Osteocyte (in vitro differentiated cells): Measurements from ENCODE around the gene EXOC4. TPM values are rescaled to one million over a fixed set of nuclear protein-coding genes. Genes with fewer than 3 reads are reported as not detected.
"Not testable (repeated sequence)": the region's sequence is repeated elsewhere in the genome, so short reads cannot be mapped to it uniquely, and the experiment has no call there.

Experiments used
- DNase-seq: peaks from one replicate; pipeline ENCODE4 v3.0.0; 2021; ENCODE audit warnings: mixed read lengths; ENCODE audit not compliant: unreplicated experiment; ENCODE audit errors: extremely low spot score
- H3K27ac Mint-ChIP-seq: one replicate; pipeline ENCODE4 v1.8.0; 2021; ENCODE audit warnings: mild to moderate bottlenecking, mixed read lengths; ENCODE audit not compliant: unreplicated experiment
- H3K27me3 Mint-ChIP-seq: one replicate; pipeline ENCODE4 v1.8.0; 2021; ENCODE audit warnings: mixed read lengths; ENCODE audit not compliant: unreplicated experiment
- H3K36me3 Mint-ChIP-seq: one replicate; pipeline ENCODE4 v1.8.0; 2021; ENCODE audit warnings: mixed read lengths; ENCODE audit not compliant: unreplicated experiment
- H3K4me1 Mint-ChIP-seq: one replicate; pipeline ENCODE4 v1.8.0; 2021; ENCODE audit warnings: mixed read lengths; ENCODE audit not compliant: unreplicated experiment
- H3K4me3 Mint-ChIP-seq: one replicate; pipeline ENCODE4 v1.8.0; 2021; ENCODE audit warnings: mild to moderate bottlenecking, moderate library complexity, mixed read lengths; ENCODE audit not compliant: unreplicated experiment
- H3K9me3 Mint-ChIP-seq: one replicate; pipeline ENCODE4 v1.8.0; 2021; ENCODE audit warnings: mixed read lengths; ENCODE audit not compliant: unreplicated experiment
- CTCF ChIP-seq: fragments of 200-600 bp; sonication (generic); IDR thresholded peaks from 2 replicates; pipeline ENCODE4 v1.5.0; 2021; ENCODE audit warnings: antibody characterized with exemption, mild to moderate bottlenecking, moderate library complexity
- total RNA-seq: library from RNA; stranded (reverse); gene quantifications from 2 replicates; pipeline ENCODE4 v1.2.1, GENCODE V29; 2021

EXOC4 gene
- total RNA-seq, 1 donor from 2014 or later, result 99.9 TPM

DNA sequence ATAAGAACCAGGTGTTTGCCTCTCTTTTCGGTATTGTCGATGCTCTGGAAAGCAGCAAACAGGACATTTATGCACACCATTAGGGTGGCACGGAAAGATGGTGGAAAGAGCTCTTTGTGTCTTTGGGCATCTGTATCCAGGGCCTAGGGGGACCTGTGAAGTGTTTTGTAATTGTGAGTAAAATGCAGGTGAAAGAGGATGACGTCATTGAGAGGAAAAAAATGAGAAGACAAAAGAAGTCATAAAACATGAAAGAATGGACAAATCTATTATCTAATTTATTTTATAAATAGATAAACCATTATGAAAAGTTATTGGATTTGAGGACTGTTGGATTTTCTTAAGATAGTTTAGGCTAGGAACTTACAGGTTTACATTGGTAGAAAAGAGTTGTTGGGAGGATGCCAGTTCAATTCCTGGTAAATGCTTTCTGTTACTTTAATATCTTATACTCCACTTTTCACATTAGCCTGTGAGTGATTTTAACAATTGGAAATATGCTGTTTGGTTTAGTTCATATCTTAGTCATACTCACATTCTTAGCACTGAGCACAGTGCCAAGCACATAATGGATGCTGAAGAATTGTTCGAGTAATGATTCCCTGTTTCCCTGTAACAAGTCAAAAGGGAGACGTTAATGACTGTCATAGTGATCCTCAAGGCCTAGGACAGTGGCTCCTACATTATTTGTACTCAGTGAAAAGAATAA, 62.6 kb downstream of the EXOC4 start:
- peaks cover 13% of the 10 kb centered on the region for H3K9me3 Mint-ChIP-seq
- DNase-seq, result no peak
- TF ChIP-seq CTCF, result no peak
- peaks cover 6% of the 10 kb centered on the region for H3K4me1 Mint-ChIP-seq
- no peak overlapping the region for H3K27ac Mint-ChIP-seq
- H3K36me3 Mint-ChIP-seq, result peaks cover 23% of the 10 kb centered on the region
- no peaks in the 10 kb centered on the region for H3K27me3 Mint-ChIP-seq
- no peak overlapping the region for H3K4me3 Mint-ChIP-seq

DNA sequence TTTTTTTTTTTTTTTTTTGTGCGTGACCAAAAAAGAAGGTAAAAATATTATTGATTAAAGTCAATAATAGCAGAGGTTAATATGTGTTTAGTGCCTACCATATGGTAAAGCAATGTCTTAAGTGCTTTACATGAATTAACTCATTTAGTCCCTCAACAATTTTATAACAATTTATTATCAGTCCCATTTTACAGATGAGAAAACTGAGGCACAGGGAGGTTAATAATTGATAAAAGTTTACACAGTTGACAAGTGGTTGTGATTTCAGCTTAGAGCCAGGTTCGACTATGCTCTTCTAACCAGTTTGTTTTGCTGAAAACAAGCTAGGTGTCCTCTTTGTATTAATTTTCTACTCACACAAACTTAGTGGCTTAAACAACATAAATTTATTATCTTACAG, 67.0 kb downstream of the EXOC4 start:
- Mint-ChIP-seq H3K27me3 (no peaks in the 10 kb centered on the region), H3K4me3 (no peak overlapping the region), H3K27ac (no peak overlapping the region), H3K36me3 (peaks cover 49% of the 10 kb centered on the region), H3K9me3 (peaks cover 25% of the 10 kb centered on the region), H3K4me1 (no peaks in the 10 kb centered on the region)
- DNase-seq, result no peak
- no peak for TF ChIP-seq CTCF

GRCh38 chr7:133320891-133321290, 68.0 kb downstream of the EXOC4 start:
- no peaks in the 10 kb centered on the region for H3K27me3 Mint-ChIP-seq
- H3K27ac Mint-ChIP-seq, result no peak overlapping the region
- peaks cover 25% of the 10 kb centered on the region for H3K9me3 Mint-ChIP-seq
- DNase-seq, result no peak
- H3K4me3 Mint-ChIP-seq, result no peak overlapping the region
- no peaks in the 10 kb centered on the region for H3K4me1 Mint-ChIP-seq
- TF ChIP-seq CTCF, result no peak
- peaks cover 57% of the 10 kb centered on the region for H3K36me3 Mint-ChIP-seq

- H3K4me1 Mint-ChIP-seq, H3K4me3 Mint-ChIP-seq, DNase-seq, H3K27me3 Mint-ChIP-seq, H3K27ac Mint-ChIP-seq: not testable (repeated sequence)
- Mint-ChIP-seq H3K9me3 (peaks cover 25% of the 10 kb centered on the region), H3K36me3 (peaks cover 62% of the 10 kb centered on the region)
Observed at GRCh38 chr7:133321366-133321765, 68.5 kb downstream of the EXOC4 start.

DNA sequence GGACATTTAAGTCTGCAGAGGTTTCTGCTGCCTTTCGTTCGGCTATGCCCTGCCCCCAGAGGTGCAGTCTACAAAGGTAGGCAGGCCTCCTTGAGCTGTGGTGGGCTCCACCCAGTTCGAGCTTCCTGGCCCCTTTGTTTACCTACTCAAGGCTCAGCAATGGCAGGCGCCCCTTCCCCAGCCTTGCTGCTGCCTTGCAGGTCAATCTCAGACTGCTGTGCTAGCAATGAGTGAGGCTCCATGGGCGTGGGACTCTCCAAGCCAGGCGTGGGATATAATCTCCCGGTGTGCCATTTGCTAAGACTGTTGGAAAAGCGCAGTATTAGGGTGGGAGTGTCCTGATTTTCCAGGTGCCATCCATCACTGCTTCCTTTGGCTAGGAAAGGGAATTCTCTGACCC, 73.9 kb downstream of the EXOC4 start:
- not testable (repeated sequence) for H3K4me1 Mint-ChIP-seq, H3K27ac Mint-ChIP-seq, H3K4me3 Mint-ChIP-seq, DNase-seq, H3K27me3 Mint-ChIP-seq
- H3K36me3 Mint-ChIP-seq, result peaks cover 65% of the 10 kb centered on the region
- peaks cover 18% of the 10 kb centered on the region for H3K9me3 Mint-ChIP-seq

GRCh38 chr7:133328021-133328420, 75.1 kb downstream of the EXOC4 start:
- H3K9me3 Mint-ChIP-seq, H3K4me1 Mint-ChIP-seq, H3K4me3 Mint-ChIP-seq, DNase-seq, H3K27me3 Mint-ChIP-seq, H3K27ac Mint-ChIP-seq: not testable (repeated sequence)
- peaks cover 53% of the 10 kb centered on the region for H3K36me3 Mint-ChIP-seq
